Lung (tissue), 12 donors: ENCODE measurements around the gene HIVEP1. TPM values are rescaled to one million over a fixed set of nuclear protein-coding genes. Genes with fewer than 3 reads are reported as not detected.

Experiments used
- ATAC-seq: fragments of 200-7000 bp; cut with Tn5 transposase; one replicate; pipeline ENCODE4 v1.9.1; 2020; ENCODE audit warnings: moderate number of reproducible peaks; ENCODE audit not compliant: insufficient read depth, low FRiP score
- DNase-seq, 3 donors: peaks; one replicate each; pipeline ENCODE4 v3.0.0-alpha.2; 2013 to 2017
- H3K27ac ChIP-seq, 2 donors: one replicate each; pipeline ENCODE4 v1.5.1; 2013; ENCODE audit warnings: mild to moderate bottlenecking in 2 of 2, moderate library complexity in 2 of 2, control low read depth in 1 of 2, inconsistent platforms in 1 of 2, low read depth in 1 of 2, low read length in 1 of 2
- H3K27me3 ChIP-seq, 3 donors: one replicate each; pipeline ENCODE4 v1.5.1; 2013; ENCODE audit warnings: low read length in 2 of 3; ENCODE audit not compliant: control insufficient read depth in 3 of 3, insufficient read depth in 3 of 3
- H3K36me3 ChIP-seq, 4 donors: one replicate each; pipeline ENCODE4 v1.5.1; 2013; ENCODE audit warnings: low read length in 4 of 4, mild to moderate bottlenecking in 1 of 4, moderate library complexity in 1 of 4; ENCODE audit not compliant: control insufficient read depth in 4 of 4, insufficient read depth in 4 of 4
- H3K4me1 ChIP-seq, 5 donors: one replicate each; pipeline ENCODE4 v1.5.1; 2013; ENCODE audit warnings: low read length in 5 of 5, mild to moderate bottlenecking in 2 of 5, moderate library complexity in 1 of 5; ENCODE audit not compliant: control insufficient read depth in 5 of 5, insufficient read depth in 5 of 5
- H3K4me3 ChIP-seq: one replicate; pipeline ENCODE4 v1.5.1; 2013; ENCODE audit warnings: mild to moderate bottlenecking, control low read depth, moderate library complexity
- H3K9ac ChIP-seq, 2 donors: one replicate each; pipeline ENCODE4 v1.5.1; 2013; ENCODE audit warnings: low read length in 2 of 2, control low read depth in 1 of 2; ENCODE audit not compliant: insufficient read depth in 1 of 2
- H3K9me3 ChIP-seq, 4 donors: one replicate each; pipeline ENCODE4 v1.5.1; 2013; ENCODE audit warnings: low read length in 3 of 4, mild to moderate bottlenecking in 1 of 4, moderate library complexity in 1 of 4; ENCODE audit not compliant: control insufficient read depth in 4 of 4, insufficient read depth in 3 of 4
- CTCF ChIP-seq: IDR thresholded peaks from 2 replicates; pipeline ENCODE4 v1.5.1; 2012; ENCODE audit warnings: mild to moderate bottlenecking; ENCODE audit errors: control extremely low read depth, extremely low read depth
- WGBS, 2 donors: extraction: QIAGEN DNeasy Blood & Tissue Kit; methylation state at CpG; one replicate each; pipeline ENCODE4 v1.1.7; 2013; 5-methylcytosine and 5-hydroxymethylcytosine counted together
- polyA plus RNA-seq, 2 donors: library from polyadenylated mRNA; stranded (reverse); fragments of 200-250 nt; gene quantifications; one replicate each; pipeline ENCODE4 v1.2.1, GENCODE V29; 2013
- total RNA-seq, 2 donors: library from RNA; depleted of rRNA in 1 of 2; stranded (reverse); fragments of >200 nt in 1 of 2; gene quantifications; one replicate each; pipeline ENCODE4 v1.2.1, GENCODE V29; 2014 to 2021
- donor health status: control.
- donor health status: control.
- donor health status: Bipolar disorder and iron deficiency.
- donor health status: healthy.
- donor health status: DM: yes; HTN: yes; CAD: no.

HIVEP1 gene
- total and polyA plus RNA-seq, 4 donors, result 3.1 to 49.6 (median 20.5) TPM

DNA sequence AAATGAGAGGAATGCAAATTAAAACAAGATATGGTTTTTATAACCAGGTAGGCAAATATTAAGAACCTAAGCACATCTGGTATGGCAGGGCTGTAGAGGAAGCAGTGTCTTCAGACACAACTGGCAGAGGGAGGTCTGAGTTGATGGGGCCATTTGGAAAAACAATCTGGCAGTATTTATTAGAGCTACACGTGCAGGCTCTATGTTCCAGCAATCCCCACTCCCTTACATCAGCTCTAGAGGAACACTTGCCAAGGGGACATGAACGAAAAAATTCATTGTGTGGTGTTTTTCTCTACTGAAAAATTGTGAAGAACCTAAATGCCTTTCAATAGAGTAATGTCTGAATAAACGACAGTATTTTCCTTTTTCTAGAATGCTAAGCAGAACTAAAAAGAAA is 166.4 kb downstream of the HIVEP1 start:
- TF ChIP-seq CTCF, result no peak
- no peak overlapping the region for H3K4me3 ChIP-seq
- peak in 2 of 3 donors; percentile 13 to 34 for DNase-seq
- WGBS, 2 donors, result 73 to 82% methylated on average over 3 of the region's 3 CpGs
- H3K9ac ChIP-seq, result no peak overlapping the region
- H3K9me3 ChIP-seq, result no peaks in the 10 kb centered on the region
- H3K27me3 ChIP-seq, result no peaks in the 10 kb centered on the region
- no peak overlapping the region for H3K27ac ChIP-seq
- H3K36me3 ChIP-seq, result no peaks in the 10 kb centered on the region
- no peaks in the 10 kb centered on the region for H3K4me1 ChIP-seq
- ATAC-seq, result no peak

- Histone ChIP-seq H3K27ac (no peak overlapping the region), H3K4me3 (no peak overlapping the region)
Observed at GRCh38 chr6:12181481-12181880, 169.4 kb downstream of the HIVEP1 start.

GRCh38 chr6:12182676-12183075 is 170.6 kb downstream of the HIVEP1 start:
- Histone ChIP-seq H3K4me1 (no peaks in the 10 kb centered on the region), H3K27me3 (no peaks in the 10 kb centered on the region), H3K27ac (no peak overlapping the region), H3K4me3 (no peak overlapping the region), H3K9me3 (no peaks in the 10 kb centered on the region), H3K36me3 (no peaks in the 10 kb centered on the region), H3K9ac (no peak overlapping the region)
- no peak for ATAC-seq
- no peak for DNase-seq
- WGBS, 2 donors, result 81 to 82% methylated on average over 5 of the region's 5 CpGs
- TF ChIP-seq CTCF, result no peak

More at GRCh38 chr6:12181481-12181880, 169.4 kb downstream of the HIVEP1 start:
- Histone ChIP-seq H3K9me3 (no peaks in the 10 kb centered on the region), H3K9ac (no peak overlapping the region), H3K27me3 (no peaks in the 10 kb centered on the region), H3K4me1 (no peaks in the 10 kb centered on the region), H3K36me3 (no peaks in the 10 kb centered on the region)
- DNase-seq (no peak), ATAC-seq (no peak)
- 95 to 99% methylated on average over 4 of the region's 4 CpGs for WGBS, 2 donors
- TF ChIP-seq CTCF, result no peak

DNA sequence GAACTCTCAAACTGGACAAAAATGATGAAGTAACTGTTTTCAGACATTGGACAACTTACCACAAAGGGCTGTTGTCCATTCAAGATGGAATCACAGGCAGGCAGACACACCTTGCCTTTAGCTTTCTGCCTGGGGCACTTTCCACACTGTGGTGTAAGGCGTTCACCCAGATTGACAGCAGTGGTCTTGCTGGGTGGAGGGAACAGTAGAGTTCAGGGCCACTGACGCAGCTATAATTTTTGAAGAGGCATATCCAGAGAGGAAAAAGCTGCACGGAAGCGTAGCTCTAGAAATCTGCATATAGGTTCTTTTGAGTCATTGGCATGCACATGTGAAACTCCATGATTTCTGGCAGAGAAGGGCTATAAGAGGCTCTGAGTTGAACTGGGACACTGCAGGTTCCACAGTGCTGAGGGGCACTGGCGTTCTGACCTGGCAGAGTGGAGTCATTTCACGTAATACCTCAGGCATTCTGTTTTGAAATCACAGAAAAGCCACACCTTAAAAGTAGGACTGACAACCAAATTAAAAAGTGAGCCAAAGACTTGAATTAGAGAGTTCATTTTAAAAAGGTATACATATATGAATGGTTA is 173.1 kb downstream of the HIVEP1 start:
- Histone ChIP-seq H3K4me3 (no peak overlapping the region), H3K9me3 (no peaks in the 10 kb centered on the region), H3K4me1 (no peaks in the 10 kb centered on the region), H3K27ac (no peak overlapping the region), H3K36me3 (no peaks in the 10 kb centered on the region), H3K27me3 (no peaks in the 10 kb centered on the region), H3K9ac (no peak overlapping the region)
- ATAC-seq (no peak), DNase-seq (no peak)
- WGBS, 2 donors, result 94 to 98% methylated on average over 6 of the region's 6 CpGs
- no peak for TF ChIP-seq CTCF
